GM12873 (cell line): ENCODE results near the gene PLEKHB1.

Source experiments
- TF ChIP-seq, protein P1 (sequence below): IDR thresholded peaks from 2 replicates; pipeline ENCODE4 v1.5.1; 2012; ENCODE audit warnings: low read depth, mild to moderate bottlenecking, moderate library complexity, low read length, control low read depth; ENCODE audit not compliant: insufficient read depth; ENCODE audit errors: missing control alignments

PLEKHB1 gene

GRCh38 chr11:73648571-73649046, 2.2 kb downstream of the PLEKHB1 start:
- TF ChIP-seq, protein P1, sequence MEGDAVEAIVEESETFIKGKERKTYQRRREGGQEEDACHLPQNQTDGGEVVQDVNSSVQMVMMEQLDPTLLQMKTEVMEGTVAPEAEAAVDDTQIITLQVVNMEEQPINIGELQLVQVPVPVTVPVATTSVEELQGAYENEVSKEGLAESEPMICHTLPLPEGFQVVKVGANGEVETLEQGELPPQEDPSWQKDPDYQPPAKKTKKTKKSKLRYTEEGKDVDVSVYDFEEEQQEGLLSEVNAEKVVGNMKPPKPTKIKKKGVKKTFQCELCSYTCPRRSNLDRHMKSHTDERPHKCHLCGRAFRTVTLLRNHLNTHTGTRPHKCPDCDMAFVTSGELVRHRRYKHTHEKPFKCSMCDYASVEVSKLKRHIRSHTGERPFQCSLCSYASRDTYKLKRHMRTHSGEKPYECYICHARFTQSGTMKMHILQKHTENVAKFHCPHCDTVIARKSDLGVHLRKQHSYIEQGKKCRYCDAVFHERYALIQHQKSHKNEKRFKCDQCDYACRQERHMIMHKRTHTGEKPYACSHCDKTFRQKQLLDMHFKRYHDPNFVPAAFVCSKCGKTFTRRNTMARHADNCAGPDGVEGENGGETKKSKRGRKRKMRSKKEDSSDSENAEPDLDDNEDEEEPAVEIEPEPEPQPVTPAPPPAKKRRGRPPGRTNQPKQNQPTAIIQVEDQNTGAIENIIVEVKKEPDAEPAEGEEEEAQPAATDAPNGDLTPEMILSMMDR: no peak

GRCh38 chr11:73649206-73649605, 2.8 kb downstream of the PLEKHB1 start:
- TF ChIP-seq, protein P1: no peak

- TF ChIP-seq, protein P1: no peak
Observed at GRCh38 chr11:73650400-73650799, 4.0 kb downstream of the PLEKHB1 start.

DNA sequence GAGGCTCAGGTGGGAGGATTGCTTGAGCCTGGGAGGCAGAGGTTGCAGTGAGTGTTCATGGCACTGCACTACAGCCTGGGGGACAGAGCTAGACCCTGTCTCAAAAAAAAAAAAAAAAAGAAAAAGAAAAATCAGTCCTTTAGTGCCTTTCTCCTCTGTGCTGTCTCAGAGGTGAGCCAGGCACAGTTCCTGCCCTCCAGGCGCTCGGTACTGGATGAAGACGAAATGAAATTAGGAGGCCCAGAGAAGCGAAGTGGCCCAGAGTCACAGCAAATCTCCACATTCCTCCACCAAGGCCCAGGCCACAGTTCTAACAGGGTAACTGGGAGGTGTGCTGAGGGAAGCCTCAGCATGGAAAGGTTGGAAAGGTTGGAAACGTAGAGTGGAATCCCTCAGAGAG, 4.9 kb downstream of the PLEKHB1 start:
- TF ChIP-seq, protein P1: no peak

GRCh38 chr11:73651661-73652045, 5.3 kb downstream of the PLEKHB1 start:
- TF ChIP-seq, protein P1: no peak

DNA sequence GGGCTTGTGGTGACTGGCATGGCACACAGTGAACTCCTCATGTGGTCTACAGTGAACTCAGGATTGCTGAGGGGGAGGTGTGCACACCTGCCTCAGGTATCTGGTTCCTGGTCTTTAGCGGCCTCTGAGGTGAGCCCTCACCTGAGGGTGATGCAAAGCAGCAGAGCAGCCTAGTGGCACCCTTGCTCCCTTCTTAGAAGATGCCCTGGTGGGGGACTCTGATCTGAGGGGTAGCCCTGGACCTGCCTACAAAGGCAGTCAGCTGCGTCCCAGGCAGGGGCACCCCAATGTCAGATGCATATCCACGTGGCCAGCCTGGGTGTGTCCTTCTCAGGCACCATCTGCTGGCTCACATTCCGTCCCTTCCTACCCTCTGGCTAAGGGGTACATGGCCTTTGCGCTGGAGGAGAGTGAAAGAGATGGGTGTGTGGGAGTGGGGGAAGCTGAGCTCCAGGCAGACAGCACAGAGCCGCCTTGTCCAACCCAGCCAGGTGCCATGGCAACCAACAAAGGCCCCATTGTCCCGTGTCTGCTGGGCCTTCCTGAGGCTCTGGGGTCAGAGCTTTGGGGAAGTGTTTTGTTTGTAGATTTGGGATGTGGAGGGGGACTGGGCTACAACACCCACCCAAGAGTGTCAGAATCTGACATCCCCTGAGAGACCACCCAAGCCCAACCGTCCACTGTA, 5.8 kb downstream of the PLEKHB1 start:
- TF ChIP-seq, protein P1: no peak

GRCh38 chr11:73652856-73653559, 6.6 kb downstream of the PLEKHB1 start:
- TF ChIP-seq, protein P1: no peak
